Panc1 (cell line): ENCODE measurements around the gene PEX12. TPM values are rescaled to one million over a fixed set of nuclear protein-coding genes. Genes with fewer than 3 reads are reported as not detected.

Source experiments
- ATAC-seq: fragments of 200-7000 bp; cut with Tn5 transposase; 2 replicates; pipeline ENCODE4 v1.9.1; 2020; ENCODE audit warnings: mild to moderate bottlenecking, moderate library complexity
- BruUV-seq: library from RNA; stranded (reverse); fragments of 400-500 nt; replicated peaks from 2 replicates; lab custom pipeline; 2021; lab: Mats Ljungman, UMichigan
- CTCF ChIA-PET: fragments of 300-600 bp; sonication (Branson Sonifier 250); formaldehyde crosslinking; loops from one replicate; lab custom pipeline; 2022; ENCODE audit warnings: antibody characterized with exemption; lab: Charles Lee
- POLR2A ChIA-PET: fragments of 300-600 bp; sonication (Branson Sonifier 250); formaldehyde crosslinking; loops from one replicate; lab custom pipeline; 2022; ENCODE audit warnings: antibody characterized with exemption; lab: Charles Lee
- DNase-seq: peaks from one replicate; pipeline ENCODE4 v3.0.0-alpha.2; 2010; ENCODE audit warnings: low read depth, low spot score
- H3K27ac ChIP-seq: 2 replicates; pipeline ENCODE4 v1.5.1; 2011; ENCODE audit warnings: mild to moderate bottlenecking, low read length, inconsistent platforms
- H3K27me3 ChIP-seq: fragments of 200-500 bp; sonication (Bioruptor generic); 2 replicates; pipeline ENCODE4 v1.6.0; 2014; ENCODE audit warnings: low read length, inconsistent platforms; ENCODE audit not compliant: control insufficient read depth, insufficient read depth
- H3K36me3 ChIP-seq: fragments of 200-500 bp; sonication (Bioruptor generic); 2 replicates; pipeline ENCODE4 v1.5.1; 2014; ENCODE audit warnings: inconsistent platforms, mild to moderate bottlenecking, low read length, moderate library complexity; ENCODE audit not compliant: control insufficient read depth, insufficient read depth
- H3K4me1 ChIP-seq: 2 replicates; pipeline ENCODE4 v1.5.1; 2011; ENCODE audit warnings: inconsistent platforms, mild to moderate bottlenecking, low read length, moderate library complexity; ENCODE audit not compliant: control insufficient read depth, insufficient read depth
- H3K4me3 ChIP-seq, 2 experiments: 2 replicates each; pipeline ENCODE4 v1.5.1; 2011 to 2012; ENCODE audit warnings: low read depth in 2 of 2, low read length in 2 of 2, mild to moderate bottlenecking in 2 of 2, inconsistent platforms in 1 of 2, moderate library complexity in 1 of 2
- H3K9me3 ChIP-seq: fragments of 200-500 bp; sonication (Bioruptor generic); 2 replicates; pipeline ENCODE4 v1.5.1; 2014; ENCODE audit warnings: low read depth, mild to moderate bottlenecking, inconsistent platforms, low read length, moderate library complexity; ENCODE audit not compliant: control insufficient read depth, insufficient read depth
- POLR2AphosphoS5 ChIP-seq: IDR thresholded peaks from 2 replicates; pipeline ENCODE4 v1.6.1; 2012; ENCODE audit warnings: mild to moderate bottlenecking, low read depth, low read length, moderate library complexity
- SIN3A ChIP-seq: IDR thresholded peaks from 2 replicates; pipeline ENCODE4 v1.6.1; 2012; ENCODE audit warnings: low read depth, mild to moderate bottlenecking, low read length, moderate library complexity, borderline replicate concordance; ENCODE audit not compliant: insufficient read depth
- TCF7L2 ChIP-seq: IDR thresholded peaks from 2 replicates; pipeline ENCODE4 v1.6.1; 2011; ENCODE audit warnings: mild to moderate bottlenecking, low read depth, low read length, inconsistent platforms
- in situ Hi-C: cut with HindIII; loops from 2 replicates; pipeline ENCODE4 v1.10.0; 2016; ENCODE audit warnings: low sequenced_read_pairs, low pct_unique_long_range_greater_than_20kb
- intact Hi-C: fragments of 100-400 bp; cut with micrococcal nuclease; formaldehyde crosslinking; loops from one replicate; pipeline ENCODE4 v1.10.0; 2022; ENCODE audit not compliant: unreplicated experiment
- total RNA-seq: library from RNA; stranded (reverse); gene quantifications from one replicate; pipeline ENCODE4 v1.2.1, GENCODE V29; 2021; ENCODE audit not compliant: unreplicated experiment
- TF ChIP-seq, protein P1 (sequence below): fragments of 450-650 bp; IDR thresholded peaks from 2 replicates; pipeline ENCODE4 v1.5.1; 2017; ENCODE audit warnings: mild to moderate bottlenecking
- TF ChIP-seq, protein P2 (sequence below), 2 experiments: IDR thresholded peaks; 2 replicates each; pipeline ENCODE4 v1.6.1; 2011 to 2012; ENCODE audit warnings: low read depth in 2 of 2, control low read depth in 1 of 2, low read length in 1 of 2, mild to moderate bottlenecking in 1 of 2, moderate library complexity in 1 of 2; ENCODE audit not compliant: insufficient read depth in 1 of 2

Gene PEX12
- total RNA-seq, 1 experiment from 2014 or later, result 6.6 TPM

DNA sequence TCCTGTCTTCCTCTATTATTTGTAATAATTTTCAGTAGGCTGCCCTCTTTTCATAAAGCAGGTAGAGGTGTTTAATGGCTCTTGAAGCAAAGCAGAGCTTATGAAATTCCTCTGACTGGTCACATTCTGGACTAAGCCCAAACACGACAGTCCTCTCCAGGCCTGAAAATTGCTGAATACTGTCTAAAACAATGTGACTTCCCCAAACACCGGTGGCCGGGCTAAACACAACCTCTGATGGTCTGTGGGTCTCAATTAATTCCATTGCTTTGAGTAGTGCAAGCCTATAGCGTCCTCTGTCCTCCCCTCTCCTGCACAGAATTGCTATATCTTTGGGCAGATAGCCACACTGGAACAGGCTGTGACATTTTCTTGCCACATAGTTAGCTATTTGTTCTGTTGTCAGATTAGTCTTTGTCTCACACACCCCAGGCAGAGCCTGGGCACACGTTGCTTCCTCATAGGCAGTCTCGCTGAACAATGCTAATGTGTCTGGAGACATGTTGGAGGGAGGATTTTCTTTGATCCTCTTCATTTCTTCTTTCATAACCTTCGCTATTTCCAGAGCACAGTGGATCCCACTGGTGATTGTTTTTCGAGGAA, 30.1 kb downstream of the PEX12 start:
- no peak overlapping the region for H3K27ac ChIP-seq
- H3K27me3 ChIP-seq, result peaks cover 16% of the 10 kb centered on the region
- in situ Hi-C loops, result loop anchor here (25.0 kb wide), 2 partner anchors 236 to 361 kb away; partner anchors contain the start of gene SLC35G3
- CTCF ChIA-PET, result no interaction called here
- no peak overlapping the region for H3K4me3 ChIP-seq
- no peaks in the 10 kb centered on the region for H3K36me3 ChIP-seq
- TF ChIP-seq POLR2AphosphoS5 (no peak), SIN3A (no peak), TCF7L2 (no peak)
- TF ChIP-seq, protein P1, sequence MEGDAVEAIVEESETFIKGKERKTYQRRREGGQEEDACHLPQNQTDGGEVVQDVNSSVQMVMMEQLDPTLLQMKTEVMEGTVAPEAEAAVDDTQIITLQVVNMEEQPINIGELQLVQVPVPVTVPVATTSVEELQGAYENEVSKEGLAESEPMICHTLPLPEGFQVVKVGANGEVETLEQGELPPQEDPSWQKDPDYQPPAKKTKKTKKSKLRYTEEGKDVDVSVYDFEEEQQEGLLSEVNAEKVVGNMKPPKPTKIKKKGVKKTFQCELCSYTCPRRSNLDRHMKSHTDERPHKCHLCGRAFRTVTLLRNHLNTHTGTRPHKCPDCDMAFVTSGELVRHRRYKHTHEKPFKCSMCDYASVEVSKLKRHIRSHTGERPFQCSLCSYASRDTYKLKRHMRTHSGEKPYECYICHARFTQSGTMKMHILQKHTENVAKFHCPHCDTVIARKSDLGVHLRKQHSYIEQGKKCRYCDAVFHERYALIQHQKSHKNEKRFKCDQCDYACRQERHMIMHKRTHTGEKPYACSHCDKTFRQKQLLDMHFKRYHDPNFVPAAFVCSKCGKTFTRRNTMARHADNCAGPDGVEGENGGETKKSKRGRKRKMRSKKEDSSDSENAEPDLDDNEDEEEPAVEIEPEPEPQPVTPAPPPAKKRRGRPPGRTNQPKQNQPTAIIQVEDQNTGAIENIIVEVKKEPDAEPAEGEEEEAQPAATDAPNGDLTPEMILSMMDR, result no peak
- TF ChIP-seq, protein P2, sequence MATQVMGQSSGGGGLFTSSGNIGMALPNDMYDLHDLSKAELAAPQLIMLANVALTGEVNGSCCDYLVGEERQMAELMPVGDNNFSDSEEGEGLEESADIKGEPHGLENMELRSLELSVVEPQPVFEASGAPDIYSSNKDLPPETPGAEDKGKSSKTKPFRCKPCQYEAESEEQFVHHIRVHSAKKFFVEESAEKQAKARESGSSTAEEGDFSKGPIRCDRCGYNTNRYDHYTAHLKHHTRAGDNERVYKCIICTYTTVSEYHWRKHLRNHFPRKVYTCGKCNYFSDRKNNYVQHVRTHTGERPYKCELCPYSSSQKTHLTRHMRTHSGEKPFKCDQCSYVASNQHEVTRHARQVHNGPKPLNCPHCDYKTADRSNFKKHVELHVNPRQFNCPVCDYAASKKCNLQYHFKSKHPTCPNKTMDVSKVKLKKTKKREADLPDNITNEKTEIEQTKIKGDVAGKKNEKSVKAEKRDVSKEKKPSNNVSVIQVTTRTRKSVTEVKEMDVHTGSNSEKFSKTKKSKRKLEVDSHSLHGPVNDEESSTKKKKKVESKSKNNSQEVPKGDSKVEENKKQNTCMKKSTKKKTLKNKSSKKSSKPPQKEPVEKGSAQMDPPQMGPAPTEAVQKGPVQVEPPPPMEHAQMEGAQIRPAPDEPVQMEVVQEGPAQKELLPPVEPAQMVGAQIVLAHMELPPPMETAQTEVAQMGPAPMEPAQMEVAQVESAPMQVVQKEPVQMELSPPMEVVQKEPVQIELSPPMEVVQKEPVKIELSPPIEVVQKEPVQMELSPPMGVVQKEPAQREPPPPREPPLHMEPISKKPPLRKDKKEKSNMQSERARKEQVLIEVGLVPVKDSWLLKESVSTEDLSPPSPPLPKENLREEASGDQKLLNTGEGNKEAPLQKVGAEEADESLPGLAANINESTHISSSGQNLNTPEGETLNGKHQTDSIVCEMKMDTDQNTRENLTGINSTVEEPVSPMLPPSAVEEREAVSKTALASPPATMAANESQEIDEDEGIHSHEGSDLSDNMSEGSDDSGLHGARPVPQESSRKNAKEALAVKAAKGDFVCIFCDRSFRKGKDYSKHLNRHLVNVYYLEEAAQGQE (IDR thresholded peaks at IDR 0.05; ENCODE audit: insufficient read depth in 1 of 2, low read depth in 2 of 2, low read length in 1 of 2), result no peak
- DNase-seq (no peak), ATAC-seq (no peak)
- intact Hi-C loops, result no loop called here
- no peaks in the 10 kb centered on the region for H3K9me3 ChIP-seq
- no TSS peak for BruUV-seq
- POLR2A ChIA-PET, result no interaction called here
- H3K4me1 ChIP-seq, result no peaks in the 10 kb centered on the region

DNA sequence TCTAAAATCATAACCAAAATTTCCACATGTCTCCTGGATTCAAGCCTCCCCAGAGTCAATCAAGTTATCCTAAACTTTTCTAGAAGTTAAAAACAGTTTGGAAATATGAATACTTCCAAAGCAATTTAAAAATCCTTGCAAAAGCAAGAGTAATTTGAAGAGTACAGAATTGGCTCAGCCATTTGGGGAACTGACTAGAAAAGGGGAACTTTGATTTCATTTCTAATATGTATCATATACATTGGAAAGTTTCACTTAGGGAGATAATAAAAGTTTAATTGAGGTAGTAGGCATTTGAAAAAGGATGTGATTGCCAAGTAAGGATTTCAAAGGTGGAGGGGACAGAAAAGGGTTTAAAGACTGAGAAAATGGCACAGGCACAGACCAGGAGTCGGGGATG, 31.9 kb downstream of the PEX12 start:
- Histone ChIP-seq H3K4me3 (no peak overlapping the region), H3K9me3 (no peaks in the 10 kb centered on the region), H3K36me3 (no peaks in the 10 kb centered on the region), H3K27me3 (peaks cover 16% of the 10 kb centered on the region), H3K27ac (no peak overlapping the region), H3K4me1 (no peaks in the 10 kb centered on the region)
- ChIA-PET POLR2A (no interaction called here), CTCF (no interaction called here)
- DNase-seq, result no peak
- TF ChIP-seq, protein P2 (IDR thresholded peaks at IDR 0.05; ENCODE audit: insufficient read depth in 1 of 2, low read depth in 2 of 2, low read length in 1 of 2), result no peak
- TF ChIP-seq POLR2AphosphoS5 (no peak), SIN3A (no peak), TCF7L2 (no peak)
- TF ChIP-seq, protein P1, result no peak
- no peak for ATAC-seq
- no TSS peak for BruUV-seq
- intact Hi-C loops, result no loop called here
- in situ Hi-C loops, result loop anchor here (25.0 kb wide), 2 partner anchors 234 to 359 kb away; partner anchors contain the start of gene SLC35G3
